Ascending aorta (tissue), 2 donors: Measurements from ENCODE around the gene LNX1. TPM values are rescaled to one million over a fixed set of nuclear protein-coding genes. Genes with fewer than 3 reads are reported as not detected.

ENCODE experiments used
- DNase-seq, 2 donors: peaks; one replicate each; pipeline ENCODE4 v3.0.0-alpha.2; 2019; ENCODE audit warnings: low spot score in 2 of 2
- H3K27ac ChIP-seq, 2 donors: fragments of 200-600 bp; sonication (generic); one replicate each; pipeline ENCODE4 v1.5.1; 2016 to 2017; ENCODE audit warnings: mild to moderate bottlenecking in 1 of 2
- H3K27me3 ChIP-seq: fragments of 200-600 bp; sonication (generic); one replicate; pipeline ENCODE4 v1.5.1; 2017
- H3K36me3 ChIP-seq, 2 donors: fragments of 200-600 bp; sonication (generic); one replicate each; pipeline ENCODE4 v1.5.1; 2016
- H3K4me1 ChIP-seq, 2 donors: fragments of 200-600 bp; sonication (generic); one replicate each; pipeline ENCODE4 v1.5.1; 2016 to 2017; ENCODE audit warnings: mild to moderate bottlenecking in 1 of 2
- H3K4me3 ChIP-seq, 2 donors: fragments of 200-600 bp; sonication (generic); one replicate each; pipeline ENCODE4 v1.5.1; 2016 to 2017; ENCODE audit warnings: mild to moderate bottlenecking in 1 of 2
- H3K9me3 ChIP-seq, 2 donors: fragments of 200-600 bp; sonication (generic); one replicate each; pipeline ENCODE4 v1.5.1; 2016
- intact Hi-C: fragments of 100-400 bp; cut with DNase I; formaldehyde crosslinking; loops from one replicate; pipeline ENCODE4 v1.15.1; 2023
- total RNA-seq: library from RNA; depleted of rRNA; stranded (reverse); fragments of >200 nt; gene quantifications from one replicate; pipeline ENCODE4 v1.1.0, GENCODE V29; 2016
- TF ChIP-seq, protein P1 (sequence below), 3 experiments: fragments of 200-600 bp in 2 of 3; fragments of 450-650 bp in 1 of 3; sonication (generic) in 2 of 3; IDR thresholded peaks; one replicate each; pipeline ENCODE4 v1.5.1; 2016 to 2019; ENCODE audit warnings: antibody characterized with exemption in 3 of 3, mild to moderate bottlenecking in 1 of 3, moderate library complexity in 1 of 3

LNX1 gene
- total RNA-seq, 1 donor from 2014 or later = 4.0 TPM

GRCh38 chr4:53598901-53599300 lies 7.6 kb upstream of the LNX1 start:
- Histone ChIP-seq H3K36me3 (no peaks in the 10 kb centered on the region), H3K27ac (peak overlapping the region in 1 of 2 donors; percentile 7), H3K4me3 (no peak overlapping the region), H3K4me1 (no peaks in the 10 kb centered on the region), H3K9me3 (no peaks in the 10 kb centered on the region), H3K27me3 (no peaks in the 10 kb centered on the region)
- intact Hi-C loops = no loop called here
- TF ChIP-seq, protein P1, sequence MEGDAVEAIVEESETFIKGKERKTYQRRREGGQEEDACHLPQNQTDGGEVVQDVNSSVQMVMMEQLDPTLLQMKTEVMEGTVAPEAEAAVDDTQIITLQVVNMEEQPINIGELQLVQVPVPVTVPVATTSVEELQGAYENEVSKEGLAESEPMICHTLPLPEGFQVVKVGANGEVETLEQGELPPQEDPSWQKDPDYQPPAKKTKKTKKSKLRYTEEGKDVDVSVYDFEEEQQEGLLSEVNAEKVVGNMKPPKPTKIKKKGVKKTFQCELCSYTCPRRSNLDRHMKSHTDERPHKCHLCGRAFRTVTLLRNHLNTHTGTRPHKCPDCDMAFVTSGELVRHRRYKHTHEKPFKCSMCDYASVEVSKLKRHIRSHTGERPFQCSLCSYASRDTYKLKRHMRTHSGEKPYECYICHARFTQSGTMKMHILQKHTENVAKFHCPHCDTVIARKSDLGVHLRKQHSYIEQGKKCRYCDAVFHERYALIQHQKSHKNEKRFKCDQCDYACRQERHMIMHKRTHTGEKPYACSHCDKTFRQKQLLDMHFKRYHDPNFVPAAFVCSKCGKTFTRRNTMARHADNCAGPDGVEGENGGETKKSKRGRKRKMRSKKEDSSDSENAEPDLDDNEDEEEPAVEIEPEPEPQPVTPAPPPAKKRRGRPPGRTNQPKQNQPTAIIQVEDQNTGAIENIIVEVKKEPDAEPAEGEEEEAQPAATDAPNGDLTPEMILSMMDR (IDR thresholded peaks at IDR 0.05) = no peak
- DNase-seq = no peak

DNA sequence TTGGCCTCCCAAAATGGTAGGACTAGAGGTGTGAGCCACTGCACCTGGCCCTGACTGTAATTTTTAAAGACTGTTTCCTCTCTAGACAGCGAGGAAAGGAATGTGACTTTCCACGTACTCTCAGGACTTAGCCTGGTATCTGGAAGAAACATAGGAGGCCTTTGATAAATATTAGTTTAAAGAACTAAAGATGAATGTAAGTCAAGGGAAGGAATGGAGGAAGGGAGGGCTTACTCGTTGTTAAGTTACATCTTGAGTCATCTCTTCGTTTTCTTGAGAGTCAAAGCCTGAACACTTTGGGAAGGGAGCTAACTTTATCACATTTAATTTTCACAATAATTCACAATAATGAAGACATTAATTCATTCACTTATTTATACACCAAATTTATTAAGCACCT lies 7.2 kb upstream of the LNX1 start:
- H3K27ac ChIP-seq = no peak overlapping the region
- H3K27me3 ChIP-seq = no peaks in the 10 kb centered on the region
- H3K9me3 ChIP-seq = no peaks in the 10 kb centered on the region
- TF ChIP-seq, protein P1 (IDR thresholded peaks at IDR 0.05) = no peak
- no peaks in the 10 kb centered on the region for H3K36me3 ChIP-seq
- DNase-seq = no peak
- no peak overlapping the region for H3K4me3 ChIP-seq
- intact Hi-C loops = no loop called here
- H3K4me1 ChIP-seq = no peaks in the 10 kb centered on the region

GRCh38 chr4:53596901-53597300 lies 5.6 kb upstream of the LNX1 start:
- Histone ChIP-seq H3K36me3 (no peaks in the 10 kb centered on the region), H3K4me1 (no peaks in the 10 kb centered on the region), H3K4me3 (no peak overlapping the region), H3K9me3 (no peaks in the 10 kb centered on the region), H3K27me3 (no peaks in the 10 kb centered on the region), H3K27ac (no peak overlapping the region)
- TF ChIP-seq, protein P1 (IDR thresholded peaks at IDR 0.05) = no peak
- intact Hi-C loops = no loop called here
- no peak for DNase-seq

DNA sequence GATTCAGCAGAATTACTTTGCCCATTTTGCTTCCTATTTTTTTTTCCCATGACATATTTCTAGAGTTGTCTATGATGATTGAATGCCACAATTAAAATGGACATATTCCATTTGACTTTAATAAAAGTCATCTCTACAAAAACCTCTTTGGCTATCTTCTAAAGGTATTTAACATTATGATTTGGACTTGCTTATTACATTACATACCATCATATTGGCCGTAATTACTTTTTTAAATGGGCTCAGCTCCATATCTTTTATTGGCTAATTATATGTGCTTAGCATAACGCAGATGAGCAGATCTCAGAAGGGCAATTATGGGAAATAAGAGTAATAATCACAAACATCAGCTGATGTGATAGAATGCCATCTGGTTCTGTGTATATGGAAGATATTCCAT lies 4.5 kb upstream of the LNX1 start:
- Histone ChIP-seq H3K9me3 (no peaks in the 10 kb centered on the region), H3K4me1 (no peaks in the 10 kb centered on the region), H3K27ac (no peak overlapping the region), H3K4me3 (no peak overlapping the region), H3K27me3 (no peaks in the 10 kb centered on the region), H3K36me3 (no peaks in the 10 kb centered on the region)
- no peak for DNase-seq
- intact Hi-C loops = no loop called here
- TF ChIP-seq, protein P1 (IDR thresholded peaks at IDR 0.05) = no peak

DNA sequence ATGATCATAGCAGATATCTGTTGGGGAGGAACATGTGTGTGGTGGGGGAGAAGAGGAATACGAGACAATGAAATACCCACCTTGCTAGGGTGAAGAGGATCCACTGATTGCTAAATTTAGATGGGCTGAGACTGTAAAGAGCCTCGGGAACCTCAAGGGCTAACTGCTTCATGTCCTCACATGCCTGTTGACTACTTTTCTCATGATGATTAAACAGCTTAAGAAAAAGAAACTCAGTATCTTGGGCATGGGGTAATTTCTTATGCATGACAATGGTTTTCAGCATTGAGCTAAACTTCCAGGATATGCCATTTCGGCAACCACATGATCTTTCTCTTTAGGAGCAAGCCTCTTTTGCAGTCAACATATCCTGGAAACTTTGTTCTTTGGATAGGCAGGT lies 3.9 kb upstream of the LNX1 start:
- Histone ChIP-seq H3K27ac (no peak overlapping the region), H3K36me3 (no peaks in the 10 kb centered on the region), H3K27me3 (no peaks in the 10 kb centered on the region), H3K4me3 (no peak overlapping the region), H3K4me1 (no peaks in the 10 kb centered on the region), H3K9me3 (no peaks in the 10 kb centered on the region)
- DNase-seq = no peak
- intact Hi-C loops = no loop called here
- TF ChIP-seq, protein P1 (IDR thresholded peaks at IDR 0.05) = no peak

- DNase-seq = no peak
- TF ChIP-seq, protein P1 (IDR thresholded peaks at IDR 0.05) = no peak
- Histone ChIP-seq H3K4me1 (no peaks in the 10 kb centered on the region), H3K9me3 (no peaks in the 10 kb centered on the region), H3K4me3 (no peak overlapping the region), H3K27me3 (no peaks in the 10 kb centered on the region), H3K27ac (no peak overlapping the region), H3K36me3 (no peaks in the 10 kb centered on the region)
- intact Hi-C loops = no loop called here
These were observed 2.5 kb upstream of the LNX1 start for GRCh38 chr4:53593765-53594164.
